Measurements from ENCODE around the gene RAB38. TPM values are rescaled to one million over a fixed set of nuclear protein-coding genes. Genes with fewer than 3 reads are reported as not detected.
A peak's percentile ranks its signal among the peaks of the same experiment; 100 is the strongest.

The RAB38 gene
- total RNA-seq, 2 experiments from 2014 or later: 0.28 to 0.44 TPM

GRCh38 chr11:88105526-88105925, 69.7 kb downstream of the RAB38 start:
- no peak overlapping the region for H3K27ac Mint-ChIP-seq
- no peak for TF ChIP-seq CTCF (IDR thresholded peaks at IDR 0.05)
- no peaks in the 10 kb centered on the region for H3K27me3 ChIP-seq (ENCODE audit: control insufficient read depth in 1 of 2, insufficient read depth in 2 of 2, low read length in 2 of 2)
- H3K27ac ChIP-seq (ENCODE audit: low read depth in 1 of 2, low read length in 2 of 2): no peak overlapping the region
- DNase-seq: no peak
- no peaks in the 10 kb centered on the region for H3K9me3 Mint-ChIP-seq
- H3K4me3 Mint-ChIP-seq: no peak overlapping the region
- intact Hi-C loops (cut with DNase I, micrococcal nuclease): no loop called here
- no peak for ATAC-seq (ENCODE audit: poor library complexity)
- no peaks in the 10 kb centered on the region for H3K4me1 ChIP-seq (ENCODE audit: insufficient read depth, low read length)
- H3K36me3 ChIP-seq (ENCODE audit: insufficient read depth, low read length): no peaks in the 10 kb centered on the region
- no peaks in the 10 kb centered on the region for H3K36me3 Mint-ChIP-seq (ENCODE audit: low read depth)
- POLR2A ChIA-PET: no interaction called here
- H3K9me3 ChIP-seq (ENCODE audit: control insufficient read depth in 1 of 2, insufficient read depth in 1 of 2, low read length in 2 of 2): no peaks in the 10 kb centered on the region
- H3K4me3 ChIP-seq (ENCODE audit: low read length): no peak overlapping the region
- H3K27me3 Mint-ChIP-seq: no peaks in the 10 kb centered on the region
- CTCF ChIA-PET: no interaction called here
- H3K4me1 Mint-ChIP-seq (ENCODE audit: low read depth): no peaks in the 10 kb centered on the region

- H3K4me3 ChIP-seq (ENCODE audit: low read length): no peak overlapping the region
- no peaks in the 10 kb centered on the region for H3K9me3 ChIP-seq (ENCODE audit: control insufficient read depth in 1 of 2, insufficient read depth in 1 of 2, low read length in 2 of 2)
- no peaks in the 10 kb centered on the region for H3K36me3 ChIP-seq (ENCODE audit: insufficient read depth, low read length)
- DNase-seq (no peak), ATAC-seq (ENCODE audit: poor library complexity) (no peak)
- H3K36me3 Mint-ChIP-seq (ENCODE audit: low read depth): no peaks in the 10 kb centered on the region
- no peak overlapping the region for H3K27ac Mint-ChIP-seq
- H3K4me1 ChIP-seq (ENCODE audit: insufficient read depth, low read length): no peaks in the 10 kb centered on the region
- no peak overlapping the region for H3K27ac ChIP-seq (ENCODE audit: low read depth in 1 of 2, low read length in 2 of 2)
- H3K4me1 Mint-ChIP-seq (ENCODE audit: low read depth): no peaks in the 10 kb centered on the region
- ChIA-PET CTCF (interaction anchor here (1.0 kb wide), 1 partner anchor 440 kb away, joined by 3 read pairs; no protein-coding TSS in a partner anchor), POLR2A (no interaction called here)
- no peaks in the 10 kb centered on the region for H3K27me3 Mint-ChIP-seq
- TF ChIP-seq CTCF (IDR thresholded peaks at IDR 0.05): no peak
- no peaks in the 10 kb centered on the region for H3K9me3 Mint-ChIP-seq
- intact Hi-C loops (cut with DNase I, micrococcal nuclease): no loop called here
- H3K4me3 Mint-ChIP-seq: no peak overlapping the region
- no peaks in the 10 kb centered on the region for H3K27me3 ChIP-seq (ENCODE audit: control insufficient read depth in 1 of 2, insufficient read depth in 2 of 2, low read length in 2 of 2)
Observed at GRCh38 chr11:88104408-88104807, 70.8 kb downstream of the RAB38 start.

DNA sequence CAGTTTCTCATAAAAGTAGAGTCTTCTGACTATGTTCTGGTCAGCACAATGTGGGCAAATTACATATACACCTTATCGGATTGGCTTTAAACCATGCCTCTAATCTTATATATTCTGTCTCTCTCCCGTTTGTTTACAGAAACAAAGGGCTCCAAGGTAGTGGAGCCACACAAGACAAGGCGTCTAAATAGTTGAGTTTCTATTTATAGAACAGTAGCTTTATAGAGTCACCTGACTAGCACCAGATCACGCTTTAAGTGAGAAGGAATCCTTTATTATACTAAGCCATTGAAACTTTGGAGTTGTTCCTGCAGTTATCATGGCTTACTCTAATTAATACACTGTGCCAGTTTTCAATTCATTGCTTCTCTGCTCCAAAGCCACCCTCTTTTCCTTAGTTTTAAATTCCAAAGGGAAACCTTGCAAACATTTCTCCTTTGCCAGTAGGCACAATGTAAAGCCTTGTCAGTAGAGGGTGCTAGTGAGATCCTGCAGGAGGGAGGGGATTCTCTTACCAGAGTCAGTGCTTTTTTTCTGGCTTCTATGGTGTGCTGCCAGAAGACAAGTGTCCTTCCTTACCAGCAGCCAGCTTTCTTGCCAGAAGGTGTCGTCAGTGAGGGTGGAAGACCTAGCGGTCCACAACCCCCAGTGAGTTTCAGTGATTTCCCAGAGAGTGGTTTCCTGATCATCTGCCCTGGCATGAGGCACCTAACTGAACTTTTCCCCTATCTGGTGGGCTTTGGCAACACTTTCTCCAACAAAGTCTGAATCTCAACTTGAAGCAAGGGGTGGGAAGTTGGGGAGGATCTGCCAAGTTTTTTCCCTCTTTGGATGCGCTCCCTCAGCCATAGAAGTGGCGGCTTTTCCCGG, 71.7 kb downstream of the RAB38 start:
- intact Hi-C loops (cut with DNase I, micrococcal nuclease): loop anchor here (1.0 kb wide), 1 partner anchor 441 kb away; no protein-coding TSS in a partner anchor
- ATAC-seq (ENCODE audit: poor library complexity) (no peak), DNase-seq (peak in 7 of 14 experiments; percentile 0 to 61 (median 11))
- ChIA-PET CTCF (interaction anchor here (1.0 kb wide), 1 partner anchor 441 kb away, joined by 3 read pairs; no protein-coding TSS in a partner anchor), POLR2A (no interaction called here)
- H3K4me1 ChIP-seq (ENCODE audit: insufficient read depth, low read length): no peaks in the 10 kb centered on the region
- Mint-ChIP-seq H3K4me1 (ENCODE audit: low read depth) (no peaks in the 10 kb centered on the region), H3K36me3 (ENCODE audit: low read depth) (no peaks in the 10 kb centered on the region), H3K9me3 (no peaks in the 10 kb centered on the region), H3K27me3 (no peaks in the 10 kb centered on the region), H3K4me3 (no peak overlapping the region), H3K27ac (no peak overlapping the region)
- no peak overlapping the region for H3K27ac ChIP-seq (ENCODE audit: low read depth in 1 of 2, low read length in 2 of 2)
- no peaks in the 10 kb centered on the region for H3K36me3 ChIP-seq (ENCODE audit: insufficient read depth, low read length)
- peak; percentile 42 for TF ChIP-seq CTCF (IDR thresholded peaks at IDR 0.05)
- H3K4me3 ChIP-seq (ENCODE audit: low read length): no peak overlapping the region
- no peaks in the 10 kb centered on the region for H3K9me3 ChIP-seq (ENCODE audit: control insufficient read depth in 1 of 2, insufficient read depth in 1 of 2, low read length in 2 of 2)
- H3K27me3 ChIP-seq (ENCODE audit: control insufficient read depth in 1 of 2, insufficient read depth in 2 of 2, low read length in 2 of 2): no peaks in the 10 kb centered on the region
